ENCODE results near the gene TXNDC5.

- TF ChIP-seq POLR2A (IDR thresholded peaks at IDR 0.05): no peak
- no peak for TF ChIP-seq CTCF (IDR thresholded peaks at IDR 0.05)
Observed at GRCh38 chr6:7896465-7896987, 14.1 kb downstream of the TXNDC5 start.

Data from Peyer's patch (tissue), 4 donors.